IPS-NIHi7 (cell line): ENCODE measurements around the gene FOXC2.

Experiments
- DNase-seq: peaks from one replicate; pipeline ENCODE4 v3.0.0; 2012; ENCODE audit warnings: mixed read lengths; ENCODE audit errors: extremely low spot score

Gene FOXC2

GRCh38 chr16:86533076-86533475 lies 33.6 kb upstream of the FOXC2 start:
- no peak for DNase-seq

GRCh38 chr16:86533767-86534351 lies 32.8 kb upstream of the FOXC2 start:
- no peak for DNase-seq

- no peak for DNase-seq
These were observed 31.6 kb upstream of the FOXC2 start for GRCh38 chr16:86534779-86535615.

- DNase-seq: no peak
These were observed 30.0 kb upstream of the FOXC2 start for GRCh38 chr16:86536621-86537020.

GRCh38 chr16:86537486-86537885 lies 29.1 kb upstream of the FOXC2 start:
- DNase-seq: no peak

GRCh38 chr16:86538196-86538780 lies 28.3 kb upstream of the FOXC2 start:
- DNase-seq: no peak

GRCh38 chr16:86540894-86541293 lies 25.7 kb upstream of the FOXC2 start:
- no peak for DNase-seq

- DNase-seq: no peak
These were observed 25.1 kb upstream of the FOXC2 start for GRCh38 chr16:86541560-86541959.

- DNase-seq: no peak
These were observed 23.6 kb upstream of the FOXC2 start for GRCh38 chr16:86542756-86543750.

- no peak for DNase-seq
These were observed 21.1 kb upstream of the FOXC2 start for GRCh38 chr16:86545481-86545880.

- no peak for DNase-seq
These were observed 20.5 kb upstream of the FOXC2 start for GRCh38 chr16:86545954-86546637.

GRCh38 chr16:86546638-86547013 lies 20.0 kb upstream of the FOXC2 start:
- DNase-seq: no peak

GRCh38 chr16:86547286-86547685 lies 19.3 kb upstream of the FOXC2 start:
- DNase-seq: no peak

GRCh38 chr16:86549076-86549892 lies 17.3 kb upstream of the FOXC2 start:
- DNase-seq: no peak

- no peak for DNase-seq
These were observed 16.8 kb upstream of the FOXC2 start for GRCh38 chr16:86549893-86550190.

GRCh38 chr16:86550281-86550680 lies 16.3 kb upstream of the FOXC2 start:
- DNase-seq: no peak

GRCh38 chr16:86553356-86553755 lies 13.3 kb upstream of the FOXC2 start:
- no peak for DNase-seq

GRCh38 chr16:86554599-86554916 lies 12.1 kb upstream of the FOXC2 start:
- DNase-seq: no peak

- peak; percentile 97 for DNase-seq
These were observed 11.5 kb upstream of the FOXC2 start, which contains the start of gene MTHFSD for GRCh38 chr16:86554917-86555703. TSS of gene MTHFSD (minus strand) at chr16:86555235. CDS start at chr16:86555184, 51 bp downstream.

- no peak for DNase-seq
These were observed 10.9 kb upstream of the FOXC2 start for GRCh38 chr16:86555704-86556075.
